PC-3 (cell line): Measurements from ENCODE around the gene PPRC1.

Source experiments
- EZH2 ChIP-seq: fragments of 300-600 bp; sonication (generic); IDR thresholded peaks from one replicate; pipeline ENCODE4 v1.6.1; 2017; ENCODE audit warnings: antibody characterized with exemption, mild to moderate bottlenecking, low read length; ENCODE audit not compliant: unreplicated experiment
- EZH2phosphoT487 ChIP-seq: fragments of 300-600 bp; sonication (generic); IDR thresholded peaks from 2 replicates; pipeline ENCODE4 v1.6.1; 2018; ENCODE audit warnings: mild to moderate bottlenecking, antibody characterized with exemption, low read length, borderline replicate concordance
- TF ChIP-seq, protein P1 (sequence below): fragments of 300-600 bp; sonication (generic); conservative IDR thresholded peaks from 2 replicates; pipeline ENCODE4 v1.5.1; 2017; ENCODE audit warnings: antibody characterized with exemption, low read depth, mild to moderate bottlenecking, low read length

DNA sequence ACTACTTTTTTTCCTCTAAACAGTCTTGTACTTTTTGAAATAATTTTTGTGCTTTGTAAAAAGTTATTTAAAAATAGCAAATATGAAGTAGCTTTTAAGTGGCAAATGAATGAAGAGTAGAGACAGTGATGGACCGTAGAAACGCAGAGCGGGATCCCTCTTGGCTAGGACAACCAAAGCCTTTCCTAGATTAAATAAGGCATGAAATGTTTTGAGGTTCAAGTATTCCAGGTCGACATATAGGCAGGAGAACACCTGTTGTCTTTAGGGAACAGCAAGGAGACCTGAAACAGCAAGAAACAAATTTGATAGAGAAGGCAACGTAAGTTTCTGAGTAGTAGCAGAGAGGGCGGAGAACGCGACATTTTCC is 662 bp upstream of the PPRC1 start:
- TF ChIP-seq, protein P1, sequence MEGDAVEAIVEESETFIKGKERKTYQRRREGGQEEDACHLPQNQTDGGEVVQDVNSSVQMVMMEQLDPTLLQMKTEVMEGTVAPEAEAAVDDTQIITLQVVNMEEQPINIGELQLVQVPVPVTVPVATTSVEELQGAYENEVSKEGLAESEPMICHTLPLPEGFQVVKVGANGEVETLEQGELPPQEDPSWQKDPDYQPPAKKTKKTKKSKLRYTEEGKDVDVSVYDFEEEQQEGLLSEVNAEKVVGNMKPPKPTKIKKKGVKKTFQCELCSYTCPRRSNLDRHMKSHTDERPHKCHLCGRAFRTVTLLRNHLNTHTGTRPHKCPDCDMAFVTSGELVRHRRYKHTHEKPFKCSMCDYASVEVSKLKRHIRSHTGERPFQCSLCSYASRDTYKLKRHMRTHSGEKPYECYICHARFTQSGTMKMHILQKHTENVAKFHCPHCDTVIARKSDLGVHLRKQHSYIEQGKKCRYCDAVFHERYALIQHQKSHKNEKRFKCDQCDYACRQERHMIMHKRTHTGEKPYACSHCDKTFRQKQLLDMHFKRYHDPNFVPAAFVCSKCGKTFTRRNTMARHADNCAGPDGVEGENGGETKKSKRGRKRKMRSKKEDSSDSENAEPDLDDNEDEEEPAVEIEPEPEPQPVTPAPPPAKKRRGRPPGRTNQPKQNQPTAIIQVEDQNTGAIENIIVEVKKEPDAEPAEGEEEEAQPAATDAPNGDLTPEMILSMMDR: no peak
- no peak for TF ChIP-seq EZH2
- TF ChIP-seq EZH2phosphoT487: no peak
